ENCODE data around the gene HPSE2. TPM values are rescaled to one million over a fixed set of nuclear protein-coding genes. Genes with fewer than 3 reads are reported as not detected.

The HPSE2 gene
- total RNA-seq, 1 experiment from 2014 or later, result 0.20 TPM

DNA sequence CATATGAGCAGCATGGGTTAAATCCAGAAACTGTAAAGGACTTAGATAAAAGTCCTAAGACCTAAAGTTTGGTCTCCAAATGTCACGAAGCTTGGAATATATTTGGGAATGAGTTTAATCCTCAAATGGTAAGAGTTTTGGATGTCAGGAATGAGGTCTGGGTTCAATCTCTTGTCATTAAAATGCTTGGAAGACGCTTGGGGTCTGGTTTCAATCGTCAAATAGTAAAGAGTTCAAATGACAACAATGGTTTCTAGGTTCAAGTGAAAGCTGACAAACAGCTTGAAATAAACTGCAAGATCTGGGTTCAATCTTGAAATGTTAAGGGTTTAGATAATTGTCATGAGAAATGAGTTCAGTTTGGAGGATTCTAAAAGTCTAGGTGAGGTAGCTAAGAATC lies 403.5 kb downstream of the HPSE2 start:
- H4K8ac ChIP-seq (replicated peaks; ENCODE audit: insufficient read length, low read depth, low read length), result no peak overlapping the region
- no peak overlapping the region for H2BK120ac ChIP-seq (ENCODE audit: low read depth, low read length, poor library complexity, severe bottlenecking)
- no peak overlapping the region for H2AFZ ChIP-seq (ENCODE audit: low read length)
- H3K23me2 ChIP-seq (ENCODE audit: insufficient read length, low read depth, low read length, poor library complexity, severe bottlenecking), result no peaks in the 10 kb centered on the region
- no peaks in the 10 kb centered on the region; the same call in 1 of the 2 replicates for H3K27me3 Mint-ChIP-seq (ENCODE audit: low read depth)
- H3K14ac ChIP-seq (ENCODE audit: insufficient read depth, low read length), result no peak overlapping the region
- no peak overlapping the region for H3K4me2 ChIP-seq (ENCODE audit: insufficient read depth, insufficient read length, low read length)
- no peaks in the 10 kb centered on the region for H3K4me1 ChIP-seq (ENCODE audit: insufficient read depth, low read length)
- H3K56ac ChIP-seq (ENCODE audit: insufficient read length, low read depth, low read length), result no peak overlapping the region
- no peak overlapping the region for H3T11ph ChIP-seq (ENCODE audit: low read length)
- no peaks in the 10 kb centered on the region for H3K79me1 ChIP-seq (ENCODE audit: insufficient read depth, low read depth, low read length, poor library complexity, severe bottlenecking)
- no peak overlapping the region for H3K4ac ChIP-seq (ENCODE audit: low read depth, low read length)
- no peak overlapping the region for H4K5ac ChIP-seq (ENCODE audit: insufficient read length, low read depth, low read length)
- TF ChIP-seq, protein P1, sequence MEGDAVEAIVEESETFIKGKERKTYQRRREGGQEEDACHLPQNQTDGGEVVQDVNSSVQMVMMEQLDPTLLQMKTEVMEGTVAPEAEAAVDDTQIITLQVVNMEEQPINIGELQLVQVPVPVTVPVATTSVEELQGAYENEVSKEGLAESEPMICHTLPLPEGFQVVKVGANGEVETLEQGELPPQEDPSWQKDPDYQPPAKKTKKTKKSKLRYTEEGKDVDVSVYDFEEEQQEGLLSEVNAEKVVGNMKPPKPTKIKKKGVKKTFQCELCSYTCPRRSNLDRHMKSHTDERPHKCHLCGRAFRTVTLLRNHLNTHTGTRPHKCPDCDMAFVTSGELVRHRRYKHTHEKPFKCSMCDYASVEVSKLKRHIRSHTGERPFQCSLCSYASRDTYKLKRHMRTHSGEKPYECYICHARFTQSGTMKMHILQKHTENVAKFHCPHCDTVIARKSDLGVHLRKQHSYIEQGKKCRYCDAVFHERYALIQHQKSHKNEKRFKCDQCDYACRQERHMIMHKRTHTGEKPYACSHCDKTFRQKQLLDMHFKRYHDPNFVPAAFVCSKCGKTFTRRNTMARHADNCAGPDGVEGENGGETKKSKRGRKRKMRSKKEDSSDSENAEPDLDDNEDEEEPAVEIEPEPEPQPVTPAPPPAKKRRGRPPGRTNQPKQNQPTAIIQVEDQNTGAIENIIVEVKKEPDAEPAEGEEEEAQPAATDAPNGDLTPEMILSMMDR (conservative IDR thresholded peaks at IDR 0.05), result no peak
- no peaks in the 10 kb centered on the region for H3K27me3 ChIP-seq (ENCODE audit: insufficient read depth, low read length)
- no peak overlapping the region for H2AK5ac ChIP-seq (ENCODE audit: insufficient read length, low read length)
- no peaks in the 10 kb centered on the region for H3K36me3 Mint-ChIP-seq (ENCODE audit: insufficient read depth in 1 of 3, low read depth in 3 of 3)
- WGBS (ENCODE audit: extremely low coverage, insufficient read length, low lambda C conversion rate), result no CpG with 5 or more reads among the region's 3 CpGs
- H3K4me3 Mint-ChIP-seq, result no peak overlapping the region
- DNase-seq, result no peak
- no peak overlapping the region for H2BK20ac ChIP-seq (ENCODE audit: low read depth, low read length, poor library complexity, severe bottlenecking)
- H3K79me2 ChIP-seq (ENCODE audit: insufficient read depth, low read length), result no peaks in the 10 kb centered on the region
- H3K18ac ChIP-seq (ENCODE audit: insufficient read length, low read depth, low read length), result no peak overlapping the region
- H3K27ac Mint-ChIP-seq, result no peak overlapping the region
- H4K91ac ChIP-seq (ENCODE audit: insufficient read length, low read depth, low read length), result no peak overlapping the region
- H4K20me1 ChIP-seq (ENCODE audit: control insufficient read depth, insufficient read depth, insufficient read length), result no peaks in the 10 kb centered on the region
- H2BK5ac ChIP-seq (ENCODE audit: insufficient read length, low read length), result no peak overlapping the region
- H2BK15ac ChIP-seq (ENCODE audit: low read depth, low read length), result no peak overlapping the region
- no peak overlapping the region for H3K23ac ChIP-seq (ENCODE audit: insufficient read length, low read depth, low read length)
- no peak overlapping the region for H3K9ac ChIP-seq (ENCODE audit: extremely low read depth, insufficient read length, low read length)
- H3K9me3 ChIP-seq (ENCODE audit: control insufficient read depth, low read depth, low read length), result no peaks in the 10 kb centered on the region
- no peaks in the 10 kb centered on the region; a peak in 1 of 5 replicates for H3K9me3 Mint-ChIP-seq
- peaks cover 13 to 16% of the 10 kb centered on the region in 2 experiments for H3K4me1 Mint-ChIP-seq
- no peak overlapping the region for H3K27ac ChIP-seq (ENCODE audit: insufficient read length, low read depth, low read length)
- H2BK12ac ChIP-seq (ENCODE audit: insufficient read length, low read depth, low read length), result no peak overlapping the region
